ENCODE measurements around the gene PGM1. TPM values are rescaled to one million over a fixed set of nuclear protein-coding genes. Genes with fewer than 3 reads are reported as not detected.

The PGM1 gene
- total RNA-seq, 2 experiments from 2014 or later, result 43.2 to 56.9 TPM

GRCh38 chr1:63691701-63692425 lies 98.7 kb downstream of the PGM1 start:
- intact Hi-C loops (cut with micrococcal nuclease; ENCODE audit: unreplicated experiment), result loop anchor here (1.0 to 5.0 kb wide), 4 partner anchors 85 to 551 kb away; no protein-coding TSS in a partner anchor
- CTCF ChIA-PET (ENCODE audit: unreplicated experiment), result interaction anchor here (0.6 to 1.2 kb wide), 11 partner anchors 17 to 1051 kb away, joined by 3 to 6 read pairs (median 3); no protein-coding TSS in a partner anchor
- POLR2A ChIA-PET, result interaction anchor here (0.6 to 1.4 kb wide), 9 partner anchors 9 to 446 kb away, joined by 3 to 5 read pairs (median 3); no protein-coding TSS in a partner anchor

GRCh38 chr1:63693944-63694571 lies 100.8 kb downstream of the PGM1 start:
- Histone ChIP-seq H3K4me1 (ENCODE audit: insufficient read depth, low read length, poor library complexity, severe bottlenecking) (no peaks in the 10 kb centered on the region), H2AFZ (ENCODE audit: low read length) (no peak overlapping the region), H3K4me3 (ENCODE audit: low read depth, low read length, poor library complexity, severe bottlenecking) (no peak overlapping the region), H3K79me2 (ENCODE audit: insufficient read depth, low read depth, low read length) (no peaks in the 10 kb centered on the region), H3K9me2 (ENCODE audit: insufficient read depth, low read length) (no peaks in the 10 kb centered on the region), H3K4me2 (ENCODE audit: low read length) (no peak overlapping the region), H3K36me3 (ENCODE audit: insufficient read depth, low read length) (no peaks in the 10 kb centered on the region), H4K20me1 (ENCODE audit: insufficient read depth, low read length) (no peaks in the 10 kb centered on the region), H3K27ac (ENCODE audit: low read depth, low read length, poor library complexity, severe bottlenecking) (no peak overlapping the region), H3K9me3 (ENCODE audit: low read length) (no peaks in the 10 kb centered on the region)
- intact Hi-C loops (cut with micrococcal nuclease; ENCODE audit: unreplicated experiment), result loop anchor here (5.0 kb wide), 1 partner anchor 83 kb away; no protein-coding TSS in a partner anchor
- no TSS peak for BruUV-seq (replicated peaks)
- ChIA-PET POLR2A (interaction anchor here (0.8 kb wide), 1 partner anchor 204 kb away, joined by 3 read pairs; no protein-coding TSS in a partner anchor), CTCF (ENCODE audit: unreplicated experiment) (no interaction called here)
- no peak for TF ChIP-seq CTCF (conservative IDR thresholded peaks at IDR 0.05; ENCODE audit: low read length)
- no peak for TF ChIP-seq EZH2phosphoT487 (IDR thresholded peaks at IDR 0.05; ENCODE audit: borderline replicate concordance, low read depth, low read length)
- DNase-seq (ENCODE audit: low spot score), result no peak

More at GRCh38 chr1:63691701-63692425, 98.7 kb downstream of the PGM1 start:
- H3K79me2 ChIP-seq (ENCODE audit: insufficient read depth, low read depth, low read length), result no peaks in the 10 kb centered on the region
- H3K36me3 ChIP-seq (ENCODE audit: insufficient read depth, low read length), result no peaks in the 10 kb centered on the region
- no TSS peak for BruUV-seq (replicated peaks)
- H3K4me1 ChIP-seq (ENCODE audit: insufficient read depth, low read length, poor library complexity, severe bottlenecking), result no peaks in the 10 kb centered on the region
- H3K27ac ChIP-seq (ENCODE audit: low read depth, low read length, poor library complexity, severe bottlenecking), result no peak overlapping the region
- no peaks in the 10 kb centered on the region for H3K9me2 ChIP-seq (ENCODE audit: insufficient read depth, low read length)
- H3K4me3 ChIP-seq (ENCODE audit: low read depth, low read length, poor library complexity, severe bottlenecking), result no peak overlapping the region
- H3K9me3 ChIP-seq (ENCODE audit: low read length), result no peaks in the 10 kb centered on the region
- no peaks in the 10 kb centered on the region for H4K20me1 ChIP-seq (ENCODE audit: insufficient read depth, low read length)
- no peak overlapping the region for H3K4me2 ChIP-seq (ENCODE audit: low read length)
- TF ChIP-seq CTCF (conservative IDR thresholded peaks at IDR 0.05; ENCODE audit: low read length) (peak; percentile 89), EZH2phosphoT487 (IDR thresholded peaks at IDR 0.05; ENCODE audit: borderline replicate concordance, low read depth, low read length) (no peak)
- H2AFZ ChIP-seq (ENCODE audit: low read length), result no peak overlapping the region
- DNase-seq (ENCODE audit: low spot score), result peak; percentile 68
